ENCODE measurements around the gene TPD52L2.
"Not testable (repeated sequence)": the region's sequence is repeated elsewhere in the genome, so short reads cannot be mapped to it uniquely, and the experiment has no call there.

Gene TPD52L2

GRCh38 chr20:63900413-63900812 lies 35.3 kb downstream of the TPD52L2 start:
- Histone ChIP-seq H3K27me3 (ENCODE audit: insufficient read depth, low read length) (no peaks in the 10 kb centered on the region), H3K4me1 (ENCODE audit: control insufficient read depth, insufficient read depth, low read length, unreplicated experiment) (peaks cover 4% of the 10 kb centered on the region), H3K36me3 (ENCODE audit: insufficient read depth, low read length) (no peaks in the 10 kb centered on the region; the same call in 1 of the 2 replicates), H3K27ac (ENCODE audit: low read depth, low read length) (no peak overlapping the region), H2AFZ (ENCODE audit: low read length, unreplicated experiment) (no peak overlapping the region), H3K4me3 (ENCODE audit: low read depth, low read length) (no peak overlapping the region), H3K79me2 (ENCODE audit: control insufficient read depth, insufficient read depth, low read length, unreplicated experiment) (peaks cover 87% of the 10 kb centered on the region)

- Histone ChIP-seq H2AFZ (ENCODE audit: low read length, unreplicated experiment) (no peak overlapping the region), H3K36me3 (ENCODE audit: insufficient read depth, low read length) (no peaks in the 10 kb centered on the region; the same call in 1 of the 2 replicates), H3K4me1 (ENCODE audit: control insufficient read depth, insufficient read depth, low read length, unreplicated experiment) (peaks cover 4% of the 10 kb centered on the region), H3K79me2 (ENCODE audit: control insufficient read depth, insufficient read depth, low read length, unreplicated experiment) (peaks cover 86% of the 10 kb centered on the region), H3K27ac (ENCODE audit: low read depth, low read length) (no peak overlapping the region), H3K4me3 (ENCODE audit: low read depth, low read length) (no peak overlapping the region), H3K27me3 (ENCODE audit: insufficient read depth, low read length) (no peaks in the 10 kb centered on the region)
Observed at GRCh38 chr20:63903796-63904561, 38.9 kb downstream of the TPD52L2 start.

- H3K36me3 ChIP-seq (ENCODE audit: insufficient read depth, low read length): no peaks in the 10 kb centered on the region
- peaks cover 9% of the 10 kb centered on the region for H3K4me1 ChIP-seq (ENCODE audit: control insufficient read depth, insufficient read depth, low read length, unreplicated experiment)
- no peaks in the 10 kb centered on the region for H3K27me3 ChIP-seq (ENCODE audit: insufficient read depth, low read length)
- H3K27ac ChIP-seq (ENCODE audit: low read depth, low read length): no peak overlapping the region
- no peak overlapping the region for H3K4me3 ChIP-seq (ENCODE audit: low read depth, low read length)
- no peak overlapping the region for H2AFZ ChIP-seq (ENCODE audit: low read length, unreplicated experiment)
- peaks cover 94% of the 10 kb centered on the region for H3K79me2 ChIP-seq (ENCODE audit: control insufficient read depth, insufficient read depth, low read length, unreplicated experiment)
Observed at GRCh38 chr20:63908008-63908682, 43.1 kb downstream of the TPD52L2 start.

- H3K36me3 ChIP-seq (ENCODE audit: insufficient read depth, low read length): no peaks in the 10 kb centered on the region
- peaks cover 8% of the 10 kb centered on the region for H3K4me1 ChIP-seq (ENCODE audit: control insufficient read depth, insufficient read depth, low read length, unreplicated experiment)
- H3K4me3 ChIP-seq (ENCODE audit: low read depth, low read length): no peak overlapping the region
- H3K27me3 ChIP-seq (ENCODE audit: insufficient read depth, low read length): no peaks in the 10 kb centered on the region
- 0 out of 2 replicates have a peak overlapping the region, but pooled peaks have one; percentile 31 for H3K27ac ChIP-seq (ENCODE audit: low read depth, low read length)
- H3K79me2 ChIP-seq (ENCODE audit: control insufficient read depth, insufficient read depth, low read length, unreplicated experiment): peaks cover 96% of the 10 kb centered on the region
- no peak overlapping the region for H2AFZ ChIP-seq (ENCODE audit: low read length, unreplicated experiment)
Observed at GRCh38 chr20:63911176-63911575, 46.1 kb downstream of the TPD52L2 start.

- Histone ChIP-seq H3K79me2 (ENCODE audit: control insufficient read depth, insufficient read depth, low read length, unreplicated experiment) (peaks cover 93% of the 10 kb centered on the region), H2AFZ (ENCODE audit: low read length, unreplicated experiment) (no peak overlapping the region), H3K4me3 (ENCODE audit: low read depth, low read length) (no peak overlapping the region), H3K36me3 (ENCODE audit: insufficient read depth, low read length) (peaks cover 5% of the 10 kb centered on the region; the same call in 1 of the 2 replicates), H3K4me1 (ENCODE audit: control insufficient read depth, insufficient read depth, low read length, unreplicated experiment) (peaks cover 8% of the 10 kb centered on the region), H3K27ac (ENCODE audit: low read depth, low read length) (no peak overlapping the region), H3K27me3 (ENCODE audit: insufficient read depth, low read length) (no peaks in the 10 kb centered on the region)
Observed at GRCh38 chr20:63913768-63914167, 48.7 kb downstream of the TPD52L2 start.

- H3K36me3 ChIP-seq (ENCODE audit: insufficient read depth, low read length): peaks cover 5% of the 10 kb centered on the region; the same call in 1 of the 2 replicates
- no peak overlapping the region for H3K27ac ChIP-seq (ENCODE audit: low read depth, low read length)
- H2AFZ ChIP-seq (ENCODE audit: low read length, unreplicated experiment): no peak overlapping the region
- H3K27me3 ChIP-seq (ENCODE audit: insufficient read depth, low read length): no peaks in the 10 kb centered on the region
- H3K4me3 ChIP-seq (ENCODE audit: low read depth, low read length): no peak overlapping the region
- peaks cover 83% of the 10 kb centered on the region for H3K79me2 ChIP-seq (ENCODE audit: control insufficient read depth, insufficient read depth, low read length, unreplicated experiment)
- peaks cover 8% of the 10 kb centered on the region for H3K4me1 ChIP-seq (ENCODE audit: control insufficient read depth, insufficient read depth, low read length, unreplicated experiment)
Observed at GRCh38 chr20:63915471-63915870, 50.4 kb downstream of the TPD52L2 start.

GRCh38 chr20:63916371-63916939 lies 51.4 kb downstream of the TPD52L2 start:
- not testable (repeated sequence) for H3K27me3 ChIP-seq (ENCODE audit: insufficient read depth, low read length); H3K27ac ChIP-seq (ENCODE audit: low read depth, low read length); H3K4me3 ChIP-seq (ENCODE audit: low read depth, low read length); H2AFZ ChIP-seq (ENCODE audit: low read length, unreplicated experiment); H3K4me1 ChIP-seq (ENCODE audit: control insufficient read depth, insufficient read depth, low read length, unreplicated experiment); H3K36me3 ChIP-seq (ENCODE audit: insufficient read depth, low read length)
- H3K79me2 ChIP-seq (ENCODE audit: control insufficient read depth, insufficient read depth, low read length, unreplicated experiment): peaks cover 73% of the 10 kb centered on the region

GRCh38 chr20:63917811-63918210 lies 52.7 kb downstream of the TPD52L2 start:
- Histone ChIP-seq H2AFZ (ENCODE audit: low read length, unreplicated experiment) (no peak overlapping the region), H3K4me1 (ENCODE audit: control insufficient read depth, insufficient read depth, low read length, unreplicated experiment) (no peaks in the 10 kb centered on the region), H3K27ac (ENCODE audit: low read depth, low read length) (no peak overlapping the region), H3K27me3 (ENCODE audit: insufficient read depth, low read length) (no peaks in the 10 kb centered on the region), H3K4me3 (ENCODE audit: low read depth, low read length) (no peak overlapping the region), H3K36me3 (ENCODE audit: insufficient read depth, low read length) (peaks cover 5% of the 10 kb centered on the region; the same call in 1 of the 2 replicates), H3K79me2 (ENCODE audit: control insufficient read depth, insufficient read depth, low read length, unreplicated experiment) (peaks cover 65% of the 10 kb centered on the region)

- no peak overlapping the region for H2AFZ ChIP-seq (ENCODE audit: low read length, unreplicated experiment)
- no peak overlapping the region for H3K27ac ChIP-seq (ENCODE audit: low read depth, low read length)
- H3K36me3 ChIP-seq (ENCODE audit: insufficient read depth, low read length): peaks cover 5% of the 10 kb centered on the region; the same call in 1 of the 2 replicates
- peaks cover 65% of the 10 kb centered on the region for H3K79me2 ChIP-seq (ENCODE audit: control insufficient read depth, insufficient read depth, low read length, unreplicated experiment)
- H3K4me3 ChIP-seq (ENCODE audit: low read depth, low read length): no peak overlapping the region
- no peaks in the 10 kb centered on the region for H3K4me1 ChIP-seq (ENCODE audit: control insufficient read depth, insufficient read depth, low read length, unreplicated experiment)
- no peaks in the 10 kb centered on the region for H3K27me3 ChIP-seq (ENCODE audit: insufficient read depth, low read length)
Observed at GRCh38 chr20:63919130-63919529, 54.1 kb downstream of the TPD52L2 start.

GRCh38 chr20:63920226-63920625 lies 55.2 kb downstream of the TPD52L2 start:
- no peak overlapping the region for H3K27ac ChIP-seq (ENCODE audit: low read depth, low read length)
- H3K79me2 ChIP-seq (ENCODE audit: control insufficient read depth, insufficient read depth, low read length, unreplicated experiment): peaks cover 65% of the 10 kb centered on the region
- H3K4me3 ChIP-seq (ENCODE audit: low read depth, low read length): no peak overlapping the region
- H2AFZ ChIP-seq (ENCODE audit: low read length, unreplicated experiment): no peak overlapping the region
- no peaks in the 10 kb centered on the region for H3K4me1 ChIP-seq (ENCODE audit: control insufficient read depth, insufficient read depth, low read length, unreplicated experiment)
- H3K27me3 ChIP-seq (ENCODE audit: insufficient read depth, low read length): no peaks in the 10 kb centered on the region
- H3K36me3 ChIP-seq (ENCODE audit: insufficient read depth, low read length): peaks cover 5% of the 10 kb centered on the region; the same call in 1 of the 2 replicates

Data from ACC112 (cell line).